Adrenal gland (tissue), 12 donors: ENCODE data around the gene FOXO3. TPM values are rescaled to one million over a fixed set of nuclear protein-coding genes. Genes with fewer than 3 reads are reported as not detected.

Source experiments
- DNase-seq, 7 donors: peaks; one replicate each; pipeline ENCODE4 v3.0.0-alpha.2; 2019 to 2020
- H3K27ac ChIP-seq, 5 donors: fragments of 200-600 bp; sonication (generic) in 4 of 5; 1 replicate in 3 of 5; 2 replicates in 2 of 5; pipeline versions ENCODE4 v1.5.1 to v1.8.0; 2016 to 2020; ENCODE audit warnings: mild to moderate bottlenecking in 1 of 5
- H3K27me3 ChIP-seq: fragments of 200-600 bp; 2 replicates; pipeline ENCODE4 v1.8.0; 2021
- H3K36me3 ChIP-seq, 2 donors: fragments of 200-600 bp; replicated peaks in 1 of 2; 1 replicate in 1 of 2; 2 replicates in 1 of 2; pipeline versions ENCODE4 v1.5.1 to v1.8.0; 2018 to 2022
- H3K4me1 ChIP-seq, 2 donors: fragments of 200-600 bp; replicated peaks in 1 of 2; 1 replicate in 1 of 2; 2 replicates in 1 of 2; pipeline versions ENCODE4 v1.5.1 to v1.8.0; 2018 to 2021
- H3K4me3 ChIP-seq, 4 donors: fragments of 200-600 bp; sonication (generic) in 3 of 4; one replicate each; pipeline ENCODE4 v1.5.1; 2016 to 2018
- H3K9me3 ChIP-seq, 3 donors: fragments of 200-600 bp; sonication (generic) in 1 of 3; replicated peaks in 1 of 3; 1 replicate in 2 of 3; 2 replicates in 1 of 3; pipeline versions ENCODE4 v1.5.1 to v1.8.0; 2016 to 2021
- POLR2A ChIP-seq, 2 donors: fragments of 450-650 bp; IDR thresholded peaks; one replicate each; pipeline ENCODE4 v1.6.1; 2017; ENCODE audit warnings: antibody characterized with exemption in 2 of 2, mild to moderate bottlenecking in 2 of 2, moderate library complexity in 1 of 2
- WGBS, 4 donors: extraction: QIAGEN DNeasy Blood & Tissue Kit in 2 of 4; methylation state at CpG; one replicate each; pipeline versions ENCODE4 v1.1.5 to v1.1.7; 2013 to 2017; 5-methylcytosine and 5-hydroxymethylcytosine counted together
- intact Hi-C, 2 donors: fragments of 100-400 bp; cut with DNase I; formaldehyde crosslinking; loops; one replicate each; pipeline versions ENCODE4 v1.14.1 to v1.15.0; 2022 to 2023
- polyA plus RNA-seq, 3 donors: library from polyadenylated mRNA; stranded (reverse); fragments of 200-250 nt in 2 of 3; fragments of 350-450 nt in 1 of 3; fragmentation: Illumina TruSeq in 1 of 3; extraction: RNeasy Lipid Tissue Mini Kit (QIAGEN cat#74804) in 1 of 3; gene quantifications; one replicate each; pipeline ENCODE4 v1.2.3, GENCODE V29; 2013 to 2014
- total RNA-seq, 9 donors: library from RNA; depleted of rRNA in 4 of 9; stranded (reverse); fragments of >200 nt in 4 of 9; fragments of 120-200 nt in 1 of 9; fragmentation: NEBNext Ultra II Directional in 1 of 9; extraction: Animal tissue kit (Norgen Biotek cat#: 25700) in 1 of 9; gene quantifications; one replicate each; pipeline versions ENCODE4 v1.1.0 to v1.2.4, GENCODE V29; 2013 to 2023
- TF ChIP-seq, protein P1 (sequence below), 6 experiments: fragments of 450-650 bp in 4 of 6; fragments of 200-600 bp in 2 of 6; sonication (generic) in 1 of 6; IDR thresholded peaks; 1 replicate in 5 of 6; 2 replicates in 1 of 6; pipeline versions ENCODE4 v1.5.1 to v1.8.0; 2016 to 2021; ENCODE audit warnings: antibody characterized with exemption in 6 of 6, mild to moderate bottlenecking in 2 of 6, moderate library complexity in 1 of 6
- donor health status: healthy with polysubstance abuse.
- donor health status: Bipolar disorder and iron deficiency.
- donor health status: DM: yes; HTN: yes; CAD: no.
- donor health status: DM: no; HTN: no; CAD: no.
- donor health status: DM: no; HTN: no; CAD: no.
- donor health status: DM: yes; HTN: yes; CAD: no.

FOXO3 gene
- total and polyA plus RNA-seq, 12 donors = 8.3 to 38.7 (median 23.4) TPM

DNA sequence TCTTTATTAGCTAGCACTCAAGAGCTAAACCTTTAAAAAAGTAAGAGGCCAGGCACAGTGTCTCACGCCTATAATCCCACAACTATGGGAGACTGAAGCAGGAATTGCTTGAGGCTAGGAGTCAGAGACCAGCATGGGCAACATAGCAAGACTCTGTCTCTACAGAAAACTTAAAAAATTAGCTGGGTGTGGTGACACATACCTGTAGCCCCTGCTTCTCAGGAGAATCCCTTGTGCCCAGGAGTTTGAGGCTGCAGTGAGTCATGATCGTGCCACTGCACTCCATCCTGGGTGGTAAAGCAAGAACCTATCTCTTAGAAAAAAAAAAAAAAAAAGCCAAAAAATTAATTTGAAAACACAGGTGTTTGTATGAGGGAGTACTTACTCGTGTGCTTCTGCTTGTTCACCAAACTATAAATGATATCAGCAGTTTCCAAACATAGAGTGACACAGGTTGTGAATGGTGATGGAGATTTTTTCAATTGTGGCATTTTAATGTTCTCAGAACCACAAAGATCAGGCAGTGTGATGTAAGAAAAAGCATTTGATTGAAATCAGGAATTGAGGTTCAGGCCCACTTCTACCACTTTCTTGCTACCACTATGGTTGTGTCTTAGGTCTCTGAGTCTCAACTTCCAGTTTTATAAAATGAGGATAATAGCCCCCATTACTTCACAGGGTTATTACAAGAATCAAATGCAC lies 104.9 kb downstream of the FOXO3 start:
- Histone ChIP-seq H3K9me3 (no peaks in the 10 kb centered on the region), H3K4me3 (no peak overlapping the region), H3K27ac (no peak overlapping the region), H3K4me1 (peaks cover 10 to 30% of the 10 kb centered on the region in 2 donors), H3K36me3 (peaks cover 0 to 8% of the 10 kb centered on the region in 2 donors), H3K27me3 (no peaks in the 10 kb centered on the region)
- DNase-seq = no peak
- 90 to 94% (median 91%) methylated on average over 3 of the region's 3 CpGs for WGBS, 4 donors
- intact Hi-C loops = no loop called here
- TF ChIP-seq, protein P1, sequence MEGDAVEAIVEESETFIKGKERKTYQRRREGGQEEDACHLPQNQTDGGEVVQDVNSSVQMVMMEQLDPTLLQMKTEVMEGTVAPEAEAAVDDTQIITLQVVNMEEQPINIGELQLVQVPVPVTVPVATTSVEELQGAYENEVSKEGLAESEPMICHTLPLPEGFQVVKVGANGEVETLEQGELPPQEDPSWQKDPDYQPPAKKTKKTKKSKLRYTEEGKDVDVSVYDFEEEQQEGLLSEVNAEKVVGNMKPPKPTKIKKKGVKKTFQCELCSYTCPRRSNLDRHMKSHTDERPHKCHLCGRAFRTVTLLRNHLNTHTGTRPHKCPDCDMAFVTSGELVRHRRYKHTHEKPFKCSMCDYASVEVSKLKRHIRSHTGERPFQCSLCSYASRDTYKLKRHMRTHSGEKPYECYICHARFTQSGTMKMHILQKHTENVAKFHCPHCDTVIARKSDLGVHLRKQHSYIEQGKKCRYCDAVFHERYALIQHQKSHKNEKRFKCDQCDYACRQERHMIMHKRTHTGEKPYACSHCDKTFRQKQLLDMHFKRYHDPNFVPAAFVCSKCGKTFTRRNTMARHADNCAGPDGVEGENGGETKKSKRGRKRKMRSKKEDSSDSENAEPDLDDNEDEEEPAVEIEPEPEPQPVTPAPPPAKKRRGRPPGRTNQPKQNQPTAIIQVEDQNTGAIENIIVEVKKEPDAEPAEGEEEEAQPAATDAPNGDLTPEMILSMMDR (IDR thresholded peaks at IDR 0.05) = no peak
- no peak for TF ChIP-seq POLR2A (IDR thresholded peaks at IDR 0.05)

DNA sequence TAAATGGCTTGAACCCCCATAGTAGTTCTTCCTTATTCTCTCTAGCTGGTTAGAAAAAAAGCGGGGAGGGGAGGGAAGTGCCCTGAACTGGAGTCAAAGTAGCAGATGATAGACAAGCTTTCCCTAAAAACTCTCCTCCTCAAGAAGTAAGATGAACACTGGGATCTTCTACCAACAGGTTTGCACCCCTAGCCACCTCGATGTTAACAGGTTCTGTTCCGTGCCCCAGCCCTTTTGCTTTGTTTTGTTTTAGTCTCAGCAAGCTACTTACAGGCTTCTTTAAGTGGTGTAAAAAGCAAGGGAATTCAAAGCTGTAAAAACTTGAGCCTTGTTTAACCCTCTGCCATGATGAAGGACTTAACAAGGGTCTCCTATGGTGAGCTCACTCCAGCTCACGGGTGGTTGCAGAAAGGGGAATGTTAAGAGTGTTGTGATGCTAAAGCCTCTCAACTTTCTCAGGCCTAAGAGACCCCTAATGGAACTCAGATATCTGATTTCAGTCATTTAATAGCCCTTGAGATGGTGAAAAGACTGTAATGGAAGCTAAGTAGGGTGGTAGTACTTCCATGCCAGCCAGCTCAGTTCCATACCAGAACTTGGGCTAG lies 106.0 kb downstream of the FOXO3 start:
- TF ChIP-seq, protein P1 (IDR thresholded peaks at IDR 0.05) = no peak
- no peak for TF ChIP-seq POLR2A (IDR thresholded peaks at IDR 0.05)
- Histone ChIP-seq H3K4me1 (peaks cover 10 to 19% of the 10 kb centered on the region in 2 donors), H3K36me3 (peaks cover 0 to 8% of the 10 kb centered on the region in 2 donors), H3K27me3 (no peaks in the 10 kb centered on the region), H3K27ac (no peak overlapping the region), H3K9me3 (no peaks in the 10 kb centered on the region), H3K4me3 (no peak overlapping the region)
- intact Hi-C loops = no loop called here
- WGBS, 4 donors = 89 to 94% (median 93%) methylated on average over 4 of the region's 4 CpGs
- DNase-seq = no peak

DNA sequence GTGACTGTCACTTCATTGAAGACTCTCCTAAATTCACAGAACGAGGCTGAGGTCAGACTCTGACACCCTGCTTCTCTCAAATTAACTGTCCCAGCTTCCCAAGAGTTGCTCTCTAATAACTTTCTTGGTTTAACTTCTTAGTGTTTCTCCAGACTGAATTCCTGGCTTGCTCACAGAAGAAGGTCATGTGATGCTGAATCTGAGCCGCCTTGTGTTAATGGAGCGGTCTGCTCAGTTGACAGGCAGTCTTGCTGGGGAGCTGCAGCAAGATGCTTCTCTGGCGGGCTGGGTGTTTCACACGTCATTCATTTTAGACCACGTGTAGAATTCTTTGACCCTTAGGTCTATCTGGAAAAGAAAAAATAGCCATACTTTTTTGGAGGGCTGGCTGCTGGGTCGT lies 107.3 kb downstream of the FOXO3 start:
- TF ChIP-seq, protein P1 (IDR thresholded peaks at IDR 0.05) = no peak
- TF ChIP-seq POLR2A (IDR thresholded peaks at IDR 0.05) = no peak
- Histone ChIP-seq H3K4me1 (peaks cover under 1 to 6% of the 10 kb centered on the region in 2 donors), H3K9me3 (no peaks in the 10 kb centered on the region), H3K27me3 (no peaks in the 10 kb centered on the region), H3K4me3 (no peak overlapping the region), H3K36me3 (peaks cover 0 to 8% of the 10 kb centered on the region in 2 donors), H3K27ac (no peak overlapping the region)
- 73 to 93% (median 77%) methylated on average over 7 of the region's 7 CpGs for WGBS, 4 donors
- DNase-seq = no peak
- intact Hi-C loops = no loop called here

DNA sequence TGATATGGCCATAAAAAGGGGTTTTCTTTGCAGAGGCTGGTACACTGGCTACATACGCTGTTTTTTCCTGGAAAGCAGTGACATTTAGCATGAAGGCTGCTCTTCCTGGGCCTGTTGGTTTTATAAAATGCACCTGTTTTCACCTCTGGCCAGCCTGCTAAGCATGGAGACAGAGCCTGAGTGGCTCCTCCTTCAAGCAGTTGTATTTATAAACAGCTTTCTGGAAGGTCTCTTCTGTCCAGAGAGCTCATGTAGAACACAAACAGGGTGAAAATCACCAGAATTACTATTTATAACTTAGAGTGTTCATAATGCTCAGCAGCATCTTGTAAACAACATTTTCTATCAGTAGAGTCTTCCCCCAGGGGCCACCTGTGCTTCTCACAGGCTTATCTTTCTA lies 109.0 kb downstream of the FOXO3 start:
- intact Hi-C loops = no loop called here
- 90 to 100% (median 95%) methylated on average over 1 of the region's 1 CpG for WGBS, 4 donors
- no peak overlapping the region for H3K4me3 ChIP-seq
- peaks cover 0 to 4% of the 10 kb centered on the region in 2 donors for H3K36me3 ChIP-seq
- no peaks in the 10 kb centered on the region for H3K27me3 ChIP-seq
- H3K27ac ChIP-seq = no peak overlapping the region
- H3K9me3 ChIP-seq = no peaks in the 10 kb centered on the region
- DNase-seq = no peak
- peaks cover 0 to 18% of the 10 kb centered on the region in 2 donors for H3K4me1 ChIP-seq
- TF ChIP-seq, protein P1 (IDR thresholded peaks at IDR 0.05) = no peak
